DND-41 (cell line): ENCODE measurements around the gene DNAJC3.
"Not testable (repeated sequence)": the region's sequence is repeated elsewhere in the genome, so short reads cannot be mapped to it uniquely, and the experiment has no call there.

Experiments used
- ATAC-seq: fragments of 200-7000 bp; cut with Tn5 transposase; 3 replicates; pipeline ENCODE4 v1.9.1; 2021; ENCODE audit warnings: low read depth; ENCODE audit not compliant: insufficient read depth
- DNase-seq: peaks from one replicate; pipeline ENCODE4 v3.0.0-alpha.2; 2020
- H2AFZ ChIP-seq: 2 replicates; pipeline ENCODE4 v1.6.0; 2012; ENCODE audit warnings: low read depth, low read length
- H3K27ac ChIP-seq: 2 replicates; pipeline ENCODE4 v1.5.1; 2012; ENCODE audit warnings: low read length, inconsistent platforms
- H3K27me3 ChIP-seq: fragments of 200-600 bp; sonication (generic); 2 replicates; pipeline ENCODE4 v1.6.0; 2012; ENCODE audit warnings: low read length, mild to moderate bottlenecking, inconsistent platforms; ENCODE audit not compliant: insufficient read depth, poor library complexity
- H3K36me3 ChIP-seq: 2 replicates; pipeline ENCODE4 v1.5.1; 2012; ENCODE audit warnings: low read length, inconsistent platforms; ENCODE audit not compliant: insufficient read depth
- H3K4me1 ChIP-seq: 2 replicates; pipeline ENCODE4 v1.5.1; 2012; ENCODE audit warnings: mild to moderate bottlenecking, low read length; ENCODE audit not compliant: insufficient read depth
- H3K4me2 ChIP-seq: 2 replicates; pipeline ENCODE4 v1.6.0; 2012; ENCODE audit warnings: mild to moderate bottlenecking, moderate library complexity, low read length, inconsistent platforms; ENCODE audit not compliant: insufficient read depth
- H3K4me3 ChIP-seq, 2 experiments: fragments of 200-600 bp in 1 of 2; shearing (Covaris generic) in 1 of 2; 2 replicates each; pipeline ENCODE4 v1.5.1; 2012 to 2016; ENCODE audit warnings: inconsistent platforms in 2 of 2, low read length in 2 of 2, mild to moderate bottlenecking in 2 of 2, low read depth in 1 of 2, moderate library complexity in 1 of 2
- H3K79me2 ChIP-seq: 2 replicates; pipeline ENCODE4 v1.6.0; 2012; ENCODE audit warnings: low read length, inconsistent platforms; ENCODE audit not compliant: insufficient read depth
- H3K9ac ChIP-seq: 2 replicates; pipeline ENCODE4 v1.6.0; 2012; ENCODE audit warnings: low read depth, mild to moderate bottlenecking, inconsistent platforms, low read length, moderate library complexity
- H3K9me3 ChIP-seq: 2 replicates; pipeline ENCODE4 v1.5.1; 2012; ENCODE audit warnings: low read length, moderate library complexity, mild to moderate bottlenecking, inconsistent platforms; ENCODE audit not compliant: insufficient read depth, severe bottlenecking
- H4K20me1 ChIP-seq: 2 replicates; pipeline ENCODE4 v1.6.0; 2012; ENCODE audit warnings: low read length; ENCODE audit not compliant: insufficient read depth
- EZH2 ChIP-seq: IDR thresholded peaks from 3 replicates; pipeline ENCODE4 v1.6.1; 2012; ENCODE audit warnings: borderline replicate concordance, low read depth, mild to moderate bottlenecking, moderate library complexity, low read length, inconsistent platforms; ENCODE audit not compliant: severe bottlenecking
- TF ChIP-seq, protein P1 (sequence below): IDR thresholded peaks from 2 replicates; pipeline ENCODE4 v1.5.1; 2012; ENCODE audit warnings: borderline replicate concordance, low read length, moderate library complexity, mild to moderate bottlenecking; ENCODE audit not compliant: poor library complexity, severe bottlenecking; ENCODE audit errors: extremely low read depth

The DNAJC3 gene

DNA sequence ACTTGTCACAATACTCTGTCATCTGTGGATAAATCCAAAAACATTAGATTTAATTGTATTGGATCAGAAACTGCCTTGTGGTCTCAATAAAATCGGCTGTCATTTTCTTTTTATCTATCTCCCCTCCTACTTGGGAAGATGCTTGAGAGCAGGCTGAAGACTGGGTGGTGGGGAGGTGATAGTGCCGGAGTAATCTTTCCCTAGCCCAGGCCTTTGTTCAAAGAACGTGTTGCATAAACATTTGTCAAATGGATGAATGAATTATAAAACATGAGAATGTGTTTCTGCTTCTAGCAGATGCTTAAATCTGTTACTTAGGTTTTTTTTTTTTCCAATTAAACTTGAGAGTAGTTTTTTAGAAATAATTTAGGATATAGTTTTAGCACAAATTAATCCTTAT, 49.9 kb downstream of the DNAJC3 start:
- no peaks in the 10 kb centered on the region for H3K4me1 ChIP-seq
- no peak overlapping the region for H3K4me3 ChIP-seq
- H3K27me3 ChIP-seq, result no peaks in the 10 kb centered on the region
- ATAC-seq (no peak), DNase-seq (no peak)
- no peak overlapping the region for H2AFZ ChIP-seq
- H3K36me3 ChIP-seq, result peaks cover 22% of the 10 kb centered on the region; the same call in 1 of the 2 replicates
- peaks cover 2% of the 10 kb centered on the region; the same call in 1 of the 2 replicates for H4K20me1 ChIP-seq
- no peak overlapping the region for H3K9ac ChIP-seq
- peaks cover under 1% of the 10 kb centered on the region for H3K9me3 ChIP-seq
- H3K4me2 ChIP-seq, result no peak overlapping the region
- H3K79me2 ChIP-seq, result peaks cover 23% of the 10 kb centered on the region
- H3K27ac ChIP-seq, result no peak overlapping the region
- TF ChIP-seq EZH2, result no peak
- TF ChIP-seq, protein P1, sequence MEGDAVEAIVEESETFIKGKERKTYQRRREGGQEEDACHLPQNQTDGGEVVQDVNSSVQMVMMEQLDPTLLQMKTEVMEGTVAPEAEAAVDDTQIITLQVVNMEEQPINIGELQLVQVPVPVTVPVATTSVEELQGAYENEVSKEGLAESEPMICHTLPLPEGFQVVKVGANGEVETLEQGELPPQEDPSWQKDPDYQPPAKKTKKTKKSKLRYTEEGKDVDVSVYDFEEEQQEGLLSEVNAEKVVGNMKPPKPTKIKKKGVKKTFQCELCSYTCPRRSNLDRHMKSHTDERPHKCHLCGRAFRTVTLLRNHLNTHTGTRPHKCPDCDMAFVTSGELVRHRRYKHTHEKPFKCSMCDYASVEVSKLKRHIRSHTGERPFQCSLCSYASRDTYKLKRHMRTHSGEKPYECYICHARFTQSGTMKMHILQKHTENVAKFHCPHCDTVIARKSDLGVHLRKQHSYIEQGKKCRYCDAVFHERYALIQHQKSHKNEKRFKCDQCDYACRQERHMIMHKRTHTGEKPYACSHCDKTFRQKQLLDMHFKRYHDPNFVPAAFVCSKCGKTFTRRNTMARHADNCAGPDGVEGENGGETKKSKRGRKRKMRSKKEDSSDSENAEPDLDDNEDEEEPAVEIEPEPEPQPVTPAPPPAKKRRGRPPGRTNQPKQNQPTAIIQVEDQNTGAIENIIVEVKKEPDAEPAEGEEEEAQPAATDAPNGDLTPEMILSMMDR, result no peak

- Histone ChIP-seq H3K36me3 (peaks cover 19% of the 10 kb centered on the region; the same call in 1 of the 2 replicates), H2AFZ (no peak overlapping the region), H3K4me2 (no peak overlapping the region), H3K79me2 (peaks cover 42% of the 10 kb centered on the region), H4K20me1 (peaks cover 2% of the 10 kb centered on the region; the same call in 1 of the 2 replicates), H3K27me3 (no peaks in the 10 kb centered on the region), H3K4me3 (no peak overlapping the region), H3K9ac (no peak overlapping the region), H3K27ac (no peak overlapping the region), H3K9me3 (peaks cover 22% of the 10 kb centered on the region), H3K4me1 (no peaks in the 10 kb centered on the region)
- TF ChIP-seq EZH2, result no peak
- ATAC-seq (no peak), DNase-seq (no peak)
Observed at GRCh38 chr13:95728957-95729356, 52.0 kb downstream of the DNAJC3 start.

DNA sequence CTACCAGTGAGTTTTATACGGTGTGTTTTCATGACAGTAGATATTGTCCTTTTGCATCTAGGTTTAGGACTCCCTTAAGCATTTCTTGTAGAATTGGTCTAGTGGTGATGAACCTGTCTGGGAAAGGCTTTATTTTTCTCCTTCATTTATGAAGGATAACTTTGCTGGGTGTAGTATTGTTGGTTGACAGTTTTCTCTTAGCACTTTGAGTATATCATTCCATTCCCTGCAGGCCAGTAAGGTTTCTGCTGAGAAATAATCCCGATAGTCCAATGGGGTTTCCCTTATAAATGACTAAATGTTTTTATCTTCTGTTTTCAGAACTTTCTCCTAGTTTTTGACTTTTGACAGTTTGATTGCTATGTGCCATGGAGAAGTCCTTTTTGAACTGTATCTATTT, 57.2 kb downstream of the DNAJC3 start:
- Histone ChIP-seq H3K4me3 (no peak overlapping the region), H3K9me3 (peaks cover 28% of the 10 kb centered on the region), H2AFZ (no peak overlapping the region), H3K4me2 (no peak overlapping the region), H3K27ac (no peak overlapping the region), H3K4me1 (no peaks in the 10 kb centered on the region), H3K27me3 (no peaks in the 10 kb centered on the region), H3K36me3 (peaks cover 7% of the 10 kb centered on the region; the same call in 1 of the 2 replicates), H3K9ac (no peak overlapping the region), H3K79me2 (peaks cover 44% of the 10 kb centered on the region), H4K20me1 (peaks cover 2% of the 10 kb centered on the region; the same call in 1 of the 2 replicates)
- no peak for DNase-seq
- no peak for TF ChIP-seq EZH2
- TF ChIP-seq, protein P1, result no peak
- no peak for ATAC-seq

GRCh38 chr13:95740071-95740978, 63.4 kb downstream of the DNAJC3 start:
- not testable (repeated sequence) for ATAC-seq, H3K4me2 ChIP-seq

More at GRCh38 chr13:95740071-95740978, 63.4 kb downstream of the DNAJC3 start:
- not testable (repeated sequence) for H3K36me3 ChIP-seq, H3K27ac ChIP-seq, H3K4me3 ChIP-seq, H3K9me3 ChIP-seq, DNase-seq, H3K27me3 ChIP-seq, H2AFZ ChIP-seq, H3K4me1 ChIP-seq, H3K9ac ChIP-seq
- Histone ChIP-seq H3K79me2 (peaks cover 25% of the 10 kb centered on the region), H4K20me1 (peaks cover 21% of the 10 kb centered on the region; the same call in 1 of the 2 replicates)
